GM21737 (cell line): ENCODE data around the gene TAOK1.
A peak's percentile ranks its signal among the peaks of the same experiment; 100 is the strongest.

Experiments
- ATAC-seq: cut with Tn5 transposase; IDR thresholded peaks from one replicate; pipeline ENCODE4 v1.9.1; 2021; ENCODE audit warnings: mild to moderate bottlenecking, moderate library complexity; ENCODE audit not compliant: unreplicated experiment

Gene TAOK1

DNA sequence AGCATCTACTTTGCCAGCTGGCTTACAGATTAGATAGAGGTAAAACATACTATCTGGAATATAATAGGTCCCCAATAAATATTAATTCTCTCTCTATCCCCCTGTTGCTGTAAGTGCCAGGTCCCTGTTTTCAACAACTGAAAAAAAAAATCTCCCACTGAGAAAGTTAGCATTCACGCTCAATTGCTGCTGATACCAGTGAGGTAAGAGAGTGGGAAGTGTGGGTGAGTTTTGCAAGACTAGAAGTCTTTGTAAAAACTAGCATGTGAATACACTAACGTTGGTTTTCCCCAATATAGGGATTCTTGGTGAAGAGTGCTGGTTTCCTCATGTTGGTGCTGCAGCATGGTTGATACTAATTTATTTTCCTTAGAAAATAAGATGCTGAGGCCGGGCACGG is 11.7 kb upstream of the TAOK1 start:
- no peak for ATAC-seq

- no peak for ATAC-seq
These were observed 10.8 kb upstream of the TAOK1 start for GRCh38 chr17:29379084-29379991.

DNA sequence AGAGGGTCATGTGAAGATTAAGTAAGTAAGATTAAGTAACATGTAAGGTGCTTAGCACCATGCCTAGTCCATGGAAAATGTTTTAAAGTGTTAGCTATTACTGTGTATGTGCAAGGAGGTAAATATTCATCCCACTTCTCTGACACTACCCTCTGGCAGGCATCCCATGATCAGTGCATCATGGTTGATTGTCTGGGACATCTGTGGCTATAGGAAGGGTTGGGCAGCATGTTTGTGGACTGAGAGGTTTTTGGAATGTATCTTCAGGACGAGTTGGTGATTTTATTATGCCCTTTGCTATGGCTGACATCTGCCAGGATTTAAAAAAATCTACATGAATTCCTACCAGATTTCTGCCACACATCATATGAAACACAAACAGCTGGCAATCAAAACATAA is 6.5 kb upstream of the TAOK1 start:
- no peak for ATAC-seq

- no peak for ATAC-seq
These were observed 5.3 kb upstream of the TAOK1 start for GRCh38 chr17:29384901-29385300.

GRCh38 chr17:29386760-29387159 is 3.4 kb upstream of the TAOK1 start:
- no peak for ATAC-seq

DNA sequence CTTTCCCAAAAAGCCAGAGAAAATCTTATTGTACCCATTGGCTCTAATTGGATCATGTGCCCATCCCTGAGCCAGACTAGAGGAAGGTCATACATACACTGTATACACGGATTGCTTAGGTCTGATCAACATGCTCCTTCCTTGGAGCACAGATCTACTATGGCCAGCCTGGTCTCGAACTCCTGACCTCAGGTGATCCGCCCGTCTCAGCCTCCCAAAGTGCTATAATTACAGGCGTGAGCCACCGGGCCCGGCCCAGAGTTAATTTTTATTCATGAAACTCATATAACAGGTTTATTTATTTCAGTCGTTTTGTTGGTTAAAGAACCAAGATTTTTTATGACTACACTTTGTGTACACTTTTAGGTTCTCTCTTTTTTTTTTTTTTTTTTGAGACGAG is 1.2 kb upstream of the TAOK1 start:
- no peak for ATAC-seq

DNA sequence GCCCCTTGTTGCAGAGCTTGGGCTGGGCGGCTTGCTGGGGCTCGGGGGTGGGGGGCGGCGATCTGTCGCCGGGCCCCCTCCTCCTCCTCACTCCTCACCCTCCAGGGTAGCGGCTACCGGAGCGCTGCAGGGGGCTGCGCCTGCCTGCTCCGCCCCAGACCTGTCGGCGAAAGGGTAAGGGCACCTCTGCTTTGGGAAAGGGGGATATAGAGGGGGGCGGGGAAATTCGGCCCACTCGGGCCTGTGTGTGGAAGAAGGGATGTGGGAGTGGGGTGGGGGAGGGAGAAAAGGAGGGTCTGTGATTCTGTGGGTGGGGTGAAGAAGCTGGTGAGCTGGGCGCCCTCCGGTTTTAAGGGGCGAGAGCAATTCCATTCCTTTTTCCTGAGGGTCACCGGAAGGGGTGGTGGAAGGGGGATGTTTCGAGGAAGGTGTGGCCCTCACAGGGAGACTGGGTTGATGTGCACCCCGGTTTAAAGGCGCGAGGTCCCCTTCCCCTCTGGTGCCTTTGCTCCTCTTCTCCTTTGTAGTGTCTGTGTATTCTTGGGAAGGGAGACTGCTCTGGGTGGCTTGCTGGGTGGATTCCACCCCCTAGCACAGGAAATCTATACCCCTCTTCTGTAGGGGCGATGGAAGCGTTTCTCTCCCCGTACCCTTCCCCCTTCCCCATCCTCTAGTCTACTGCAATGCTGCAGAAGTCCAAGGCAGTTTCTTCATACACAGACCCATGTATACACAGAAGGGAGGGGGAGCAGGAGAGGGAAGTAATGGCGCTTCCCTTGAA is 878 bp downstream of the TAOK1 start:
- ATAC-seq: peak; percentile 9

- no peak for ATAC-seq
These were observed 3.3 kb downstream of the TAOK1 start for GRCh38 chr17:29393436-29393835.

DNA sequence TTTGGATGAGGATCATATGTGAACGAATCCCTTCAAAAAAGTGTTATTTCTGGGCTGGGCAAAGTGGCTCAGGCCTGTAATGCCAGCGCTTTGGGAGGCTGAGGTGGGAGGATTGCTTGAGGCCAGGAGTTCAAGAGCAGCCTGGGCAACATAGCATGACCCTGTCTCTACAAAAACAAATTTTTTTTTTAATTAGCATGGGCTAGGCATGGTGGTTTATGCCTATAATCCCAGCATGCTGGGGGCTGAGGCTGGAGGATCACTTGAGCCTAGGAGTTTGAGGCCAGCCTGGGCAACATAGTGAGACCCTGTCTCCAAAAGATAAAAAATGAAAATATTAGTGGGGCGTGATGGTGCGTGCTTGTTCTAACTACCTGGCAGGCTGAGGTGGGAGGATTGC is 4.6 kb downstream of the TAOK1 start:
- no peak for ATAC-seq

DNA sequence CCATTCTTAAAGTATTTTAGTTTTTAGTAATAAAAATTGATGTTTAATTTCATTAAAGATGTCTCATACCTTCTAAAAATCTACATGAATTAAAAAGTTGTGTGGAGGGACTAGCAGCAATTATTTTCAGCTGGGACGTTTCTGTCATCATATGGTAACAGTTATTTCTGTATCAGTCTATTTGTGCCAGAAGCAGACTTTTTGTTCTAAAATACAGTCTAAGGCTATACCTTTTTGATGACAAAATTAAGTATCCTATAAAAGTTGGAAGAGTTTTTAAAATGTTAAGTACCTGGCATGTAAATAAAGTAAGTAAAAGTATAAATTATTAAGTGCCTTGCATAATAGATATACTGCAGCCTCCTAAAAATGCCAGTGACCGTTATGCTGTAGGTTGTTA is 5.9 kb downstream of the TAOK1 start:
- no peak for ATAC-seq

- ATAC-seq: no peak
These were observed 9.5 kb downstream of the TAOK1 start for GRCh38 chr17:29399634-29400033.

GRCh38 chr17:29400818-29401217 is 10.7 kb downstream of the TAOK1 start:
- no peak for ATAC-seq

DNA sequence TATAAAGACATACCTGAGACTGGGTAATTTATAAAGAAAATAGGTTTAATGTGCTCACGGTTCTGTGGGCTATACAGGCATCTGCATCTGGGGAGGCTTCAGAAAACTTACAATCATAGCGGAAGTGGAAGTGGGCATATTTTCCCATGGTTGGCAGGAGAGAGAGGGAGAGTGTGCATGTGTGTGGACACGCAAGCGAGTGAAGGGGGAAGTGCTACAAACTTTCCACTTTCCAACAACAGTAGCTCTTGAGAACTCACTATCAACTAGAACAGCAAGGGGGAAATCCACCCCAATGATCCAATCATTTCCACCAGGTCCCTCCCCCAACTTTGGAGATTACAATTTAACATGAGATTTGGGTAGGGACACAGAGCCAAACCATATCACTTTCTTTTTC is 11.1 kb downstream of the TAOK1 start:
- ATAC-seq: no peak

- no peak for ATAC-seq
These were observed 17.7 kb downstream of the TAOK1 start for GRCh38 chr17:29407856-29408255.

- ATAC-seq: no peak
These were observed 19.8 kb downstream of the TAOK1 start for GRCh38 chr17:29409963-29410362.

- ATAC-seq: no peak
These were observed 22.8 kb downstream of the TAOK1 start for GRCh38 chr17:29412780-29413565.

- no peak for ATAC-seq
These were observed 30.0 kb downstream of the TAOK1 start for GRCh38 chr17:29420128-29420527.

DNA sequence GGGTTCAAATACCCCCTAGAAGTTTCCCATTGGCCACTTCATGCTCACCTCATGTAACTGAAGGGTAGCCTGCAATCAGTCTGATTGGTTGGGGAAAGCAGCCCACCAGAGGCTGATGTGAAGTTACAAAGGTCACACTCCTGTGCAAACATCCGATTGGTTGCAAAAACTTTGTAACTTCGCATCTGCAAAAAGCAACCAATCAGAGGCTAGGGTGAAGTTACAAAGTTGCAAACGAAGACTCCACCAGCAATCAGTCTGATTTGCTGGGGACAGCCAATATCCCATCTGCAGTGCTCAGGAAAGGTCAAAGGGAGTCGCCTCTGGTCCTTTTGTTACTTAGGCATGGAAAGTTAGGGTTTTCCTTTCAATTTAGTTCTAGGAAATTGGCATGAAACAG is 40.1 kb downstream of the TAOK1 start:
- no peak for ATAC-seq

- no peak for ATAC-seq
These were observed 43.4 kb downstream of the TAOK1 start for GRCh38 chr17:29433541-29433940.

DNA sequence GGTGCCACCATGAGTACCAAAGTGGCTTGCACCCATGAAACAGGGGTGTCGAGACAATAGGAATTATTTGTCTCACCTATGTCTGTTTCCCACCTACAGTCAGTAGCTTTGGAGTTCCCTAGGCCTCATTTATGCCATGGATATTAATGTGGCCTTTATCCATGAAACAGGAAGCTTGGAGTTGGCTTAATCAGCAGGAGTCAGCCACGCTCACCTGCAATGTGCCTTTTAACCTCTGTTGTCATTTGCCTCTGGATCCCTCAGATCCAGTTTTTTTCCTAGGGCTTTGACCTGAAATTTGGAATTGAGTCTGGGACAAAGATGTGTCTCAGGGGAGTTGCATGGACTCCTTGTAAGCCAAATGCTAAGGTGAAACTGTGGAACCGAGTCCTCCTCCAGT is 44.4 kb downstream of the TAOK1 start:
- ATAC-seq: no peak

GRCh38 chr17:29442451-29442850 is 52.3 kb downstream of the TAOK1 start:
- no peak for ATAC-seq
